Measurements from ENCODE around the gene SCAMP1.
"Not testable (repeated sequence)": the region's sequence is repeated elsewhere in the genome, so short reads cannot be mapped to it uniquely, and the experiment has no call there.

SCAMP1 gene

DNA sequence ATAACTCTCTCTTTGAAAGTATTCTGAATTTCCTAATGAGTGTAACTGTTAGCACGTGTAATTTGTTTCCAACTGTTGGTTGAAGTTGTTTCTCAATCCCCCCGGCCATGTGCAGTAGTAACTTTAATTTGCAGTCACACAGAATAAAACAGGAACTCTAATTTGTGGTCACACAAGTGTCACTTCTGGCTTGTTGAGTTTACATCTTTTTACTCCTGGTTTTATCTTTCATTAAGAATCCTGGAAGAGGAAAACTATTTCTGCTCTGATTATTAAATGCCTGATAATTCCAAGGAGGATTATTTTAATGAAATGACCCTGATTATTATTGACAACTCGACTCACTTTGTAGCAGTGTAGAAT lies 1.2 kb downstream of the SCAMP1 start:
- DNase-seq (ENCODE audit: low read depth in 2 of 2): no peak

GRCh38 chr5:78362220-78362619 lies 1.8 kb downstream of the SCAMP1 start:
- no peak for DNase-seq (ENCODE audit: low read depth in 2 of 2)

DNA sequence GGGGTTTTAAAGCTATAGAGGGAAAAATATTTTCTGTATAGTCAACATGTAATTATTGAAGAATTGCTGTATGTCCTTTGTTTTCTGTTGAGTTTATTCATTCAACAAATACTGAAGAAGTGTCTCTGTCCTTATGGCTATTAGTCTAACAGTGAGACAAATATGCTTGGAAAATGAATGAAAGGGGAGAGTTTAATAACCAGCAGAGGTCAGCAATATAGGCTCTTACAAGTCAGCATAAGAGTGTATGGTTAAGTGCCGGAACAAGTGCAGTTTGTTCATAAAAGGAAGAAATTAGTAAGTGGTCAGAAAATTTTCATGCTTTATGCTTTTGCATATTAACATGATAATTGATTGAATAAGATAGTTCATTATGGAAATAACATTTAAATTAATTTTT lies 3.6 kb downstream of the SCAMP1 start:
- no peak for DNase-seq (ENCODE audit: low read depth in 2 of 2)

DNA sequence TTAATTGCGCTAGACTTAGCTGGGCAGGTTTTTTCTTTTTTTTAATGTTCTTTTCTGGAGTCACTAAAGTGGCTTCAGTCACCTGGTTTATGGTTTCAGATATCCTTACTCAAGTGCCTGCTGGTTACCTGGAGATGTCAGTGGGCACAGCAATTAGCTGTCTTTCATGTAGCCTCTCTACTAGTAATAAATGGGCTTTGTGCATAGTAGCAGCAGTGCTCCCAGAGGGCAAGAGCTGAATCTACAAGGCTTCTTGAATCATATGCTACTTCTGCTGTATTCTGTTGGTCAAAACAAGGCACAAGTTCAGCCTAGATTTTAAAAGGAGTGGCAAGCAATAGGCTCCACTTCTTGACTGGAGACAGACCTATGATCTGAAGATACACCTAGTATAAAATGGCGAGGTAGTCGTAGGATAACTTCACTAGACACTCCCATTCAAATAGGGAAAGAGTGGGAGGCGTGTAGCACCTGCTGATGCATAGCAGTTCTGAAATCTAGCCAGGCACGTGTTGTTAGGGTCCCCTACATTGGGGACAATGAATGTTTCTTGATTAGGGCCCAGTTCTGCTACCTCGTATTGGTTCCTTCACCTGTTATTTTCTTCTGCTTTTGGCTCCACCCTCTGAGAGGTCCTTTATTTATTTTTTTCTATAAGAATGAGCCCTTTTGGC lies 7.0 kb downstream of the SCAMP1 start:
- no peak for DNase-seq (ENCODE audit: low read depth in 2 of 2)

- no peak for DNase-seq (ENCODE audit: low read depth in 2 of 2)
These were observed 9.3 kb downstream of the SCAMP1 start for GRCh38 chr5:78369680-78370079.

DNA sequence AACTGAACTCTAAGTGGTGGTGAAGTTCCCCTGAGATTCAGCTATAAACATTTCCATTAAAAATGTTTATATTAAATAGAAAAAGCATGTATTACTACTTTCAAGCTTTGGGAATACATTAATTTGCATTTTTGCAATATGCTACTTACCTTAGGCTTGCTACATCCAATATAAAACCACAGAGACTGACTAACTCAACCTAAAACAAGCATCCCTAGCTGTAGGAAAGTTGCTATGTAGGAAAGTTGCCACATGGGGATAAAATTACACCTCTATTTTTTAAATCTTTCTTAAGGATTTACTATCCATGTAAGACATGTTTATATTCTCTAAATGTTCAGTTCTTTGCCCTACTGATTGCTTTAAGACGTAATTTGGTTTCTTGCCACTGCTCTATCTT lies 12.8 kb downstream of the SCAMP1 start:
- DNase-seq (ENCODE audit: low read depth in 2 of 2): no peak

DNA sequence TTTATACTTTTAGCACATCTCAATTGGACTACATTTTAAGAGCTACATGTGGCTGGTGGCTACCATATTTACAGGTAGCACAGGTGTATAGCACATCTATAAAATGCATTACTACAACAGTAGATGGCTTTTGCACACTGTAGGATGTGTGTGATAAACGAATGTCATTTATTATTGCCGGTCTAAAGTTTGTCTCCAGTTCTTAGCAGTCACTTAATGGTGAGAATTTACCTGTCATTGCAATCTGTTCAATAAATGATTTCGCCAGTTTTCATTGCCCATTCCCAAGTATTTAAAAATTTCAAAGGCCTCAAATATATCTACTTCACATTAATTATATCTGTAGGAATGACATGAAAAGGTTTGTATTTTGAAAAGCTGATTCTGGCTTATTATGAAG lies 15.9 kb downstream of the SCAMP1 start:
- DNase-seq (ENCODE audit: low read depth in 2 of 2): no peak

- no peak for DNase-seq (ENCODE audit: low read depth in 2 of 2)
These were observed 16.8 kb downstream of the SCAMP1 start for GRCh38 chr5:78377056-78377717.

DNA sequence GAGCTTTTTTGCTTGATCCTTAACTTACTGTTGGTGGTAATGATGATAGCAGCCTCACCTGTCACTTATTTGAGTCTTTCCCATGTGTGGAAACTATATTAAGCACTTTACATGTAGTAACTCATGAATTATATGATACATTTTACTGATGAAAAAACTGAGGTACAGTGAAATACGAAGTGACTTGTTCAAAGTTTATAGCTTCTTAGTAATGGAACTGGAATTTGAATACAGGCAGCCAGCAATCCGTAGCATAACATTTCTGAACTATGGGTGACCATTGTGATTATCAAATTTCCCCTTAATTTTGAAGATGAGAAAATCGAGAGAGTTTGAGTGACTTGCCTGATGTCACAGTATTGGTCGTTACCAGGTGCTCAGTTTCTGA lies 17.3 kb downstream of the SCAMP1 start:
- no peak for DNase-seq (ENCODE audit: low read depth in 2 of 2)

- DNase-seq (ENCODE audit: low read depth in 2 of 2): no peak
These were observed 27.2 kb downstream of the SCAMP1 start for GRCh38 chr5:78387468-78388153.

GRCh38 chr5:78391357-78391756 lies 30.9 kb downstream of the SCAMP1 start:
- DNase-seq (ENCODE audit: low read depth in 2 of 2): not testable (repeated sequence)

GRCh38 chr5:78397831-78398230 lies 37.4 kb downstream of the SCAMP1 start:
- DNase-seq (ENCODE audit: low read depth in 2 of 2): no peak

GRCh38 chr5:78399116-78399515 lies 38.7 kb downstream of the SCAMP1 start:
- DNase-seq (ENCODE audit: low read depth in 2 of 2): no peak

DNA sequence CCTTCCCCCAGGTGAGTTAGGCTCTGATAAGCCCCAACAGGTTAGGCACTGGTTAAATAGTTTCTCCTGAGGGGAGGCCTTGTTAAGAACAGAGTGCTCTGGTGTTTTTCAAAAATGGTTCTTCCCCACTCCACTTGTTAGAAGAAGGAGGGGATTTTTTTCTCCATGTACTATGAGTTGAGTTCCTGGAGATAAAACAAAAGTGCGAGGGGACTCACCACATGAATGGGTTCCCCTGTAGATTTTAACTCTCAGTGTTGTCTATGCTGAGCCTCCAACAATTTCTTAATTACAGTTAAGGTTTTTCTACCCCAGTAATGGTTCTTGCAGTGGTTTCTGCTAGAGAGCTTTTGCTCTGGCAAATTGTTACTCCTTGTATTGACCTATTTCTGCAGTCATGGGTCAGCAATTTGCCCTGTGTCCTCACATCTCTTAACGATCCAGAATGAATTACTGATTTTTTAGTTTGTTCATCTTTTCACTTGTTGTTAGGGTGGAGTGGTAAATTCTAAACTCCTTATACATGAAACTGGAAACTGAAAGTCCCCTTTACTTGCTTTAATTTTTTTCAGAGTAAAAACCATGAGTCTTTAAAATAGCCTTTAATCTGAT lies 44.4 kb downstream of the SCAMP1 start:
- no peak for DNase-seq (ENCODE audit: low read depth in 2 of 2)

DNA sequence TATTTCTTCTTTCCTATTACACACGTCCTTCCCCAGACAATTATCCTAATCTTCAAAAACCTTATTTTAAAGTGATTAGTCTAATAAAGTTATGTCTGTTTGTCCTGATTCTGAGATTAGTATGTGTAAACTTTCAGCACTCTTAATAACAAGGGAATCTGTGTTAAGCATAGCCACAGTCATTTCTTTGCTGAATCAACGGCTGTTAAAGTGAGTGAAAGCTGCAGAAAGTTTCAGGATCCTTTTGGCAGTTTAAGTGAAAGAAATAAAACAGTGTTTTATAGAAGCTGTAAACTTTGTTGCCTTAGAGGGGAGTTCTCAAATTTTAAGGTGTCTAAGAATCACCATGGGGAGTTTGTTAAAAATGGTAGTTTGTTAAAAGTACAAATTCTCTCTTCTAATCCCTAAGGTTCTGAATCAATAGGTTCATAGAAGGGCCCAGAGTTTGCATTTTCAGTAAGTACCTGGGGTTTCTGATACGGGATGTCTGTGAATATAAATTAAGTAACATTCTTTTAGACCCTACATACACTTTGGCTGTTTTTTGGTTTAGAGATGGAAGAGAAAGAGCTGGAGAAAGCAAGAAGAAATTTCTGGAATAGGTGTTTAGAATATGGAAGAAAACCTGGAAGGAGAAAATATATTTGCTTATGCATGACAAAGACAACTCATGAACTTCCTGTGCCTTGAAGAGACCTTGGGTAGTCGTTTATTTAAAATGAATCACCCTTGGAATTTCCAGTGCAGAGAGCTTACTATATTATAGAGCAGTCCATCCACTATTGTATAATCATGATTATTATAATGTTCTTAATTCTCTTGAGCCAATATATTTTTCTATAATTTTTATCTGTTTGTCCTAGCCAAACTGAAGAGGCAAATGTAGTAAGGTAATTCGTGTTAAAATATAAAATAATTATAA lies 45.7 kb downstream of the SCAMP1 start:
- no peak for DNase-seq (ENCODE audit: low read depth in 2 of 2)

- no peak for DNase-seq (ENCODE audit: low read depth in 2 of 2)
These were observed 47.0 kb downstream of the SCAMP1 start for GRCh38 chr5:78407458-78407857.

- no peak for DNase-seq (ENCODE audit: low read depth in 2 of 2)
These were observed 51.2 kb downstream of the SCAMP1 start for GRCh38 chr5:78411586-78411985.

GRCh38 chr5:78416677-78417425 lies 56.4 kb downstream of the SCAMP1 start:
- DNase-seq (ENCODE audit: low read depth in 2 of 2): no peak

GRCh38 chr5:78419396-78419795 lies 59.0 kb downstream of the SCAMP1 start:
- no peak for DNase-seq (ENCODE audit: low read depth in 2 of 2)

- no peak for DNase-seq (ENCODE audit: low read depth in 2 of 2)
These were observed 60.1 kb downstream of the SCAMP1 start for GRCh38 chr5:78420548-78420947.

DNA sequence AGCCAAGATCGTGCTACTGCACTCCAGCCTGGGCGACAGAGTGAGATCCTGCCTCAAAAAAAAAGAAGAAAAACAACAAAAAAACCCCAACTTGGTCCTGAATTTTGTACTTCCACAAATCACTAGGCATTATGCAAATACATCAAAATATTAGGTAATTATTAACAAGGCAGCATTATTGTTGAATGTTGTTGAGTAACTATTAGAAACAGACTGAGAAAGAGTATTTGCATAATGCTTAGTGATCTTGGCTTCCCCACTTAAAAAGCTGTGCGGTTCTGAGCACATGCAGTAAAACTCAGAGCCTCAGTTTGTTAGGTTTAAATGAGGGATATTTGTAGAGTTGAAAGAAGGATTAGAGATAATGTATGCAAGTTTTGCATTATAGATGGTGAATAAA lies 64.2 kb downstream of the SCAMP1 start:
- no peak for DNase-seq (ENCODE audit: low read depth in 2 of 2)

Measured in stimulated activated CD4-positive, alpha-beta T cell treated with anti-CD3 and anti-CD28 coated beads, Interleukin-1b, Interleukin-23, amount 100 ng/mL, for 1 hour (primary cell).